ENCODE measurements around the gene MYCBP2. TPM values are rescaled to one million over a fixed set of nuclear protein-coding genes. Genes with fewer than 3 reads are reported as not detected.

MYCBP2 gene
- total RNA-seq, 4 donors from 2014 or later = 69.7 to 133 (median 116) TPM

DNA sequence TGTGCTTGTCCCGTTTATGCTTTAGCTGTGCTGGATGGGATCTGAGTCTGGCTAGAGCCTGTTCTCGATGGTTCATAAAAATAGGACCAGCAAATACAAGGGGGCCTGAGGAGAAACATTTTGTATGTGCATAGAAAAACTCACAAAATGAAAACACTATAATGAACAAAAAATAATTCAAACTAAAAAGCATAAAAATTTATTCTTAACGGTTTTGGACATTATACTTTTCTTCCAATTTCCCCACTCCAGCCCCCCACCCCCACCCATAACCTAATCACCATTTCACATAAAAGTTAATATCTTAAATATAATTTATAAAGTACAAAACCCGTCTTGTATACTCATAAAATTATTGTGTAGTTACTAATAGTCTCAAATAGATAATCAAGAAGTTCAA, 93.7 kb downstream of the MYCBP2 start:
- H3K27ac ChIP-seq = no peak overlapping the region
- TF ChIP-seq POLR2A (IDR thresholded peaks at IDR 0.05) = no peak
- TF ChIP-seq, protein P1, sequence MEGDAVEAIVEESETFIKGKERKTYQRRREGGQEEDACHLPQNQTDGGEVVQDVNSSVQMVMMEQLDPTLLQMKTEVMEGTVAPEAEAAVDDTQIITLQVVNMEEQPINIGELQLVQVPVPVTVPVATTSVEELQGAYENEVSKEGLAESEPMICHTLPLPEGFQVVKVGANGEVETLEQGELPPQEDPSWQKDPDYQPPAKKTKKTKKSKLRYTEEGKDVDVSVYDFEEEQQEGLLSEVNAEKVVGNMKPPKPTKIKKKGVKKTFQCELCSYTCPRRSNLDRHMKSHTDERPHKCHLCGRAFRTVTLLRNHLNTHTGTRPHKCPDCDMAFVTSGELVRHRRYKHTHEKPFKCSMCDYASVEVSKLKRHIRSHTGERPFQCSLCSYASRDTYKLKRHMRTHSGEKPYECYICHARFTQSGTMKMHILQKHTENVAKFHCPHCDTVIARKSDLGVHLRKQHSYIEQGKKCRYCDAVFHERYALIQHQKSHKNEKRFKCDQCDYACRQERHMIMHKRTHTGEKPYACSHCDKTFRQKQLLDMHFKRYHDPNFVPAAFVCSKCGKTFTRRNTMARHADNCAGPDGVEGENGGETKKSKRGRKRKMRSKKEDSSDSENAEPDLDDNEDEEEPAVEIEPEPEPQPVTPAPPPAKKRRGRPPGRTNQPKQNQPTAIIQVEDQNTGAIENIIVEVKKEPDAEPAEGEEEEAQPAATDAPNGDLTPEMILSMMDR (IDR thresholded peaks at IDR 0.05) = no peak
- no peaks in the 10 kb centered on the region for H3K9me3 ChIP-seq
- intact Hi-C loops (cut with DNase I; ENCODE audit: low total_unique reads) = no loop called here
- no peaks in the 10 kb centered on the region for H3K4me1 ChIP-seq
- no peak overlapping the region for H3K4me3 ChIP-seq
- H3K36me3 ChIP-seq = no peaks in the 10 kb centered on the region
- H3K27me3 ChIP-seq = peaks cover 0 to 3% of the 10 kb centered on the region in 2 donors
- DNase-seq = no peak

DNA sequence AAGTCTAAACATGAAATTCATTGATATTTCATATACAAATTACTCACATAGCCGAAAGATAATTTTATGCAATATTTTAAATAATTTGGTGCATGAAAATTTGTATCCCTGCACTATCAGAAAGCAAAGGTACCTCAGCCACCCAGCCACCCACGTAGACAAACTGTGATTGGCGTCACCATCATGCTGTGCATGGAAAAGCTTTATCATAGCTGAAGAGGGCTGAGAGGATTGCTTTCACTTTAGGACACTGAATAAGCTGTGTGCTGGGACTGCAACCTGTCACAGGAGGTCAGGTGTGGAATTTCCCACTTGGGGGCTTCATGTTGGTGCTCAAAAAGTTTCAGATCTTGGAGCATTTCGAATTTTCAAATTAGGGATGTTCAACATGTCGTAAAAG, 96.3 kb downstream of the MYCBP2 start:
- H3K36me3 ChIP-seq = no peaks in the 10 kb centered on the region

GRCh38 chr13:77225946-77226345, 100.9 kb downstream of the MYCBP2 start:
- H3K27me3 ChIP-seq = no peaks in the 10 kb centered on the region
- H3K4me3 ChIP-seq = no peak overlapping the region
- H3K36me3 ChIP-seq = no peaks in the 10 kb centered on the region
- no peak for TF ChIP-seq POLR2A (IDR thresholded peaks at IDR 0.05)
- TF ChIP-seq, protein P1 (IDR thresholded peaks at IDR 0.05) = no peak
- no peak overlapping the region for H3K27ac ChIP-seq
- no peaks in the 10 kb centered on the region for H3K9me3 ChIP-seq
- intact Hi-C loops (cut with DNase I; ENCODE audit: low total_unique reads) = no loop called here
- DNase-seq = no peak
- H3K4me1 ChIP-seq = no peaks in the 10 kb centered on the region

More for the DNA sequence above, 96.3 kb downstream of the MYCBP2 start:
- H3K4me1 ChIP-seq = no peaks in the 10 kb centered on the region
- no peak overlapping the region for H3K4me3 ChIP-seq
- no peak for DNase-seq
- H3K9me3 ChIP-seq = no peaks in the 10 kb centered on the region
- peaks cover 0 to 3% of the 10 kb centered on the region in 2 donors for H3K27me3 ChIP-seq
- H3K27ac ChIP-seq = no peak overlapping the region
- TF ChIP-seq POLR2A (IDR thresholded peaks at IDR 0.05) = no peak
- TF ChIP-seq, protein P1 (IDR thresholded peaks at IDR 0.05) = no peak
- intact Hi-C loops (cut with DNase I; ENCODE audit: low total_unique reads) = no loop called here

DNA sequence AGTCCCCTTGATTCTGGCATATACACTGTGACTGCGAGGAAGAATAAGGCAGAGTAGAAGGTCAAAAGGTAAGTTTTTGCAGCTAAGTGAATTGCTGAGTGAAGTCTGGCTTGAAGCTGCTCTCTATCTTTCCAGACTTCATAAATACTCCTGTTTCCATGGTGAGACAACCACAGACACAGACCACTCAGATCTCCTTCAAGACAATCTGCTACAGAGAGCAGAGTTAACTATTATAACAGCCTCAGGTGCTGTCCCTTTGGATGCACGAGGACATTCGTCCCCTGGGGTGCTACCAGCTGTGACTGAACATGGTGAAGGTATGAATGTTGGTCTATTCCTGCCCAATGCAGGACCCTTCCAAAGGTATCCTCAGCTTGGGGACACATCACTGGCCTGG, 104.0 kb downstream of the MYCBP2 start:
- H3K4me1 ChIP-seq = no peaks in the 10 kb centered on the region
- intact Hi-C loops (cut with DNase I; ENCODE audit: low total_unique reads) = no loop called here
- no peaks in the 10 kb centered on the region for H3K27me3 ChIP-seq
- no peaks in the 10 kb centered on the region for H3K36me3 ChIP-seq
- no peak overlapping the region for H3K27ac ChIP-seq
- no peaks in the 10 kb centered on the region for H3K9me3 ChIP-seq
- no peak for DNase-seq
- TF ChIP-seq POLR2A (IDR thresholded peaks at IDR 0.05) = no peak
- TF ChIP-seq, protein P1 (IDR thresholded peaks at IDR 0.05) = no peak
- no peak overlapping the region for H3K4me3 ChIP-seq

DNA sequence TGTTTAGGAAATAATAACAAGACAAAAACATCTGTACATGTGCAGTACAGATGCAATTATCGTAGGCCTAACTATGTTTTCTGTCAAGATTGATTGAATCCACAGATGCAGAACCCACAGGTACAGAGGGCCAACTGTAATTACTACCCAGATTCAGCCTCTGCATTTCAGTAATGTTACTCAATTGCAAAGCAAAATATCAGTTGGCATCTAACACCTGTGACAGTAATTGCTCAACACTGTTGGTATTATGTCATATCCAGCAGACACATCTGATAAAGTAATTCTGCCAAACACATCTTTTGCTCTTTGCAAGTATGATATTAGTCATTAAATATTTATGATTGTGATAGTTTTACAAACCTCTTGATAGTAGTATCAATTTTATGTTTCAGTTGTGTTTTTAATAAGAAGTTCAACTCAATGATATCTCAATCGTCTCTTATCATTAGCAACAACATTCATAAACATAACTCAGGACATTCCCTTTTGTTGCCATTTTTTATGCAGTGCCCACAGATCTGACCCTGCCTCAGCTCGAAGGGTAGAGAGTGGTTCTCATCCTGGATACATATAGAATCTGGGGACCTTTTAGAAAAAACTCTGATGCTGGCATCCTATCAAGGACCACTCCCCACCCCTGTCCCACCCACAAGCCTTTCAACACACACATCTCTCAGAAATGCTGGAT, 104.7 kb downstream of the MYCBP2 start:
- Histone ChIP-seq H3K4me3 (no peak overlapping the region), H3K27ac (no peak overlapping the region), H3K4me1 (no peaks in the 10 kb centered on the region), H3K9me3 (no peaks in the 10 kb centered on the region), H3K36me3 (no peaks in the 10 kb centered on the region), H3K27me3 (no peaks in the 10 kb centered on the region)
- TF ChIP-seq, protein P1 (IDR thresholded peaks at IDR 0.05) = no peak
- TF ChIP-seq POLR2A (IDR thresholded peaks at IDR 0.05) = no peak
- no peak for DNase-seq
- intact Hi-C loops (cut with DNase I; ENCODE audit: low total_unique reads) = no loop called here
